ENCODE results near the gene CAMK1G.
A peak's percentile ranks its signal among the peaks of the same experiment; 100 is the strongest.

- TF ChIP-seq CTCF (IDR thresholded peaks at IDR 0.05), result peak; percentile 38 to 83 (median 81)
- TF ChIP-seq POLR2A (IDR thresholded peaks at IDR 0.05), result no peak
Measured at GRCh38 chr1:209569455-209570207, 13.9 kb upstream of the CAMK1G start.

Data from testis (tissue), 2 donors.